Activated CD4-positive, alpha-beta T cell treated with anti-CD3 and anti-CD28 coated beads, Interleukin-10, Interleukin-2, amounts not matched to agents 100 ng/mL and 50 ng/mL, durations not matched to agents 16 hours and 8 hours (primary cell): ENCODE measurements around the gene DZANK1.
A peak's percentile ranks its signal among the peaks of the same experiment; 100 is the strongest.
"Not testable (repeated sequence)": the region's sequence is repeated elsewhere in the genome, so short reads cannot be mapped to it uniquely, and the experiment has no call there.

Experiments
- DNase-seq: peaks from one replicate; pipeline ENCODE4 v3.0.0-alpha.2; 2020

The DZANK1 gene

DNA sequence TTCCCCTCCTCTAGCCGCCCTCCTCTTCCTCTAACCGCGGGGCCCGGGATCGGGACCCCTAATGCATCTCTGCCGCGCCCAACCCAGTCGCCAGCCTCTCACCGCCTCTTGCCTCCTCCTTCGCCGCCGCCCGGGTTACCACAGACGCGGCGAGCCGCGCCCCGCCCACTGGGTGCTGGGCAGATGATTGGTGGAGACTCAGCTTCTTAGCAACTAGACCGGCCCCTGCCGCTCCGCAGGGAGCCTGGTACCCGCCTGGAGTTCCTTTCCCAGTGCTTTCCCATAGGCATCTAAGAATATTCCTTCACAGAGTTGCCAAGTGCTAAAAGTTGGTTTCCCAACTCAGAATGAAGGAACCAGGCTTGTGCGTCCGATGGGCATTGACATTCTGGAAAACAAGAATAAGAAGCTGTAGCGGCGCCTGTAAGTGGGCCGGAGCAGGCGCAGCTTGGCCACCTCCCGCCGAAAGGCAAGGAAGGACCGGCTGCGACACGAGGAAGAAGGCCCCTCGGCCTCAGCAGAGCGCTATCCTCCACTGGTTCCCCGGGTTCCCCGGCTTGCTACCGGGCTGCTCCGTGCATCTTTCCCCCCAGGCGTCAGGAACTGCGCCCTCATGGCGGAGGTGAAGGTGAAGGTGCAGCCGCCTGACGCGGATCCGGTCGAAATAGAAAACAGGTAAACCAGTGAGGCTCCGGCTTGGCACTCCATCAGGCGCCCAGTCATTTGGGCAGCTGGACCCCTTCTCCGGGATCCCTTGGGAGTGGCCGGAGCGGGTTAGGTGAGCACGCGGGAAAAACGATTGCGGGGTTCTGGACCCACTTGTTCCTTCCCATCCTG lies at the start of gene DZANK1, which contains the start of gene POLR3F:
DZANK1 (minus strand) TSS at position 137 of the 837 bp plus-strand sequence. CDS start 1,672 bp downstream, outside the sequence.
POLR3F (plus strand) TSS at position 497 of the 837 bp plus-strand sequence; CDS start at position 614, 117 bp downstream.
- peak; percentile 96 for DNase-seq

DNA sequence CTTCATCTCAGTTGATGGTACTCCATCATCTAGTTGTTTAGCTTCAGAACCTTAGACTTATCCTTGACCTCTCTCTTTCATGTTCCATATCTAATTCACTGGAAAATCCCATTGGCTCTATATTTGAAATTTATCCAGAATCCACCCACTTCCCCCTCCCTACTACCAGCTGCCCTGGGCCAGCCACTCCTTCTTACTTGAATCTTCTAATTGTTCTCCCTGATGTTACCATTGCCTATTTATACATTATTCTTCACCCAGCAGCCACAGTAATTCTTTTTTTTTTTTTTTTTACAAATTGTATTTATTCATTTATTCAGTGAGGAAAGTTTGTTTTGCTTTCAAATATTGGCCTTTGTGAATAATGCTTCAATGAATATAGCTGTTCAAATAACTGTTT lies 49.1 kb upstream of the DZANK1 start:
- no peak for DNase-seq

DNA sequence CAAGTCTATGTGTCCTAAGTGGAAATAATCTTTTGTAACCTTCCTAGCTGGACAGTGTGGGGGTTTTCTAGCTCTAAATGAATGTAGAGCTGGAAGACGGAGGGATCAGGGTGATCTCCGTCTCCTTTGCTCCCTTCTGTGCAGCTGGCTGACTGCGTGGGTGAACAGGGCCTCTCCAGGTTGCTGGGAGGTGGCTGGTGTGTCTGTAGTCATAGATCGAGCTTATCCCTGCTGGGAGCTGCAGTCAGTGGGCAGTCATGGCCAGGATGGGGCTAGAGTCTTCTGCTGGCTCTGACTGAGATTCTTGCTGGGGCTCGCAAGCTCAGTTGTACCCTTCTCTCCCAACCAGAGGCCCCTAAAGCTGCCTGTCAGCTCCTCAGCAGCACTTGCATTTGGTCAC lies 47.3 kb upstream of the DZANK1 start:
- DNase-seq = no peak

DNA sequence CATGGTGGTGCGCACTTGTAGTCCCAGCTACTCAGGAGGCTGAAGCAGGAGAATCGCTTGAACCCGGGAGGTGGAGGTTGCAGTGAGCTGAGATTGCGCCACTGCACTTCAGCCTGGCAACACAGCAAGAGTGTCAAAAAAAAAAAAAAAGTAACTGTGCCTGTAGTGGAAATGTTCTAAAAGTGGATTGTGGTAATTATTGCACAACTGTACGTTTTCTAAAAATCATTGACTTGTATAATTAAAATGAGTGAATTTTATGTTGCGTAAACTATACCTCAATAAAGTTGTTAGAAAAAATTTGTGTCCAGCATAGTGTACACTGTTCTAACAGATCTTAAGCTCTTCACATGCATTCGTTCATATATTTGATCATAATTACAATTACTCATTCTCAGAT lies 46.4 kb upstream of the DZANK1 start:
- no peak for DNase-seq

DNA sequence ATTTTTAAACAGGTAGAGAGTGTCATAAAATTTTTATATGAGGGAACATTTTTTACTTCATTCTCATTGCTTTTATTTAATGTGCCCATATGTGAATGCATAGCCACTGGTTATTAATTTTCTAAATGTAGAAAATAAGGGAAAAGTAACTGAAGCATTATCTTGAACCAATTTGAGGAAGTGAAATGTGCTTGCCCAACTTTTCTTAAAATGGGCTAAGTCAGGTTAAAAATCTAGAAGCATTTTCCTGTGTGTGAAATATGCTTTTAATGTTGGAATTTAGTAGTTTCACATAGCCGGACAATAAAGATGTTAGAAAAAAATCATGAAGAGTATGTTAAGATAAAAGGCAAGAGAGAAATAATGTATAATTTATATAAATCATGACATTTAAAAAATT lies 44.7 kb upstream of the DZANK1 start:
- no peak for DNase-seq

DNA sequence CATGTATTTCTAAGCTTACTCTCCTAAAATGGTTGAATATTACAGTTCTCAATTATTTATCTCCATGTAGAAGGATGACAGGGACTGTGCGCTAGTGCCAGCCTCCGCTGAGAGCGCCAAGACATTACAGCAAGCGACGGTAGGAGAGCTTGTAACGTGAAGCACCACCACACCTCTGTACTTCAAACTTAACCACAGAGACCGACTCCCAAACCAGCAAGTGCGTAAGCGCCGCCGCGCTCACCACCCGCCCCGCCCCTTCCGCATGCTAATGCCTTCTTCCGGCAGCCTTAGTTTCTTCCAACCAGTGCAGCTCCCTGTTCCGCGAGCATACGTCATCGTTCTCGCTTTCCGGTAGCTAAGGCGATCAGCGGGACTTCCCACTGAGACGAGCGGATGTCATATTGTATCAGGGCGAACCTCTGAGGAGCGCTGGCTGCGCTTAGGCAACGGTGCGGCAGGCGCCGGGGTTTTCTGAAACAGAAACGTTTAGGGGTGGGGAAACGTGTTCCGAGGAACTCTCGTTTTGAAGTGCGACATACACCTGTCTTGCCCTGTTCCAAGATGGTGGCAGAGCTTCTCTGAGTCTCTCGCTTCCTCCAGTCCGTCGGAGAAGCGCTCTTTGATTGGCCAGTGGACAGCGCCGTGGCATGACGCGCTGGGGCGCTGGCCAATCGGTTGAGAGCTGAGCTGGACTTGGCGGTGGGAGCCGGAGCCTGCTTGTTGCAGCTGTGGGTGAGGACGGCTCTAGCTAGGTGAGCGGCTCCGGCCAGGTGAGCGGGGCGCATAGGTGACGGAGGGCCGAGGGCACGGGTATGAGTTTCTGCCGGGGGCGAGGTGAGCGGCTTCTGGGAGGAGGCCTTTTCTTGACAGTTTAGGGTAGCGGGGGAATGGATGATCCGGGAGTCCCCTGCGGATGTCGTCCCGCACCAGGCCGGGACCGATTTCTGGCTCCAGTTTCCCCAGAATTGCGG lies 40.7 kb upstream of the DZANK1 start, which contains the start of gene SEC23B:
SEC23B (plus strand) TSS at position 723 of the 974 bp plus-strand sequence. CDS start 2,896 bp downstream, outside the sequence.
- peak; percentile 98 for DNase-seq

DNA sequence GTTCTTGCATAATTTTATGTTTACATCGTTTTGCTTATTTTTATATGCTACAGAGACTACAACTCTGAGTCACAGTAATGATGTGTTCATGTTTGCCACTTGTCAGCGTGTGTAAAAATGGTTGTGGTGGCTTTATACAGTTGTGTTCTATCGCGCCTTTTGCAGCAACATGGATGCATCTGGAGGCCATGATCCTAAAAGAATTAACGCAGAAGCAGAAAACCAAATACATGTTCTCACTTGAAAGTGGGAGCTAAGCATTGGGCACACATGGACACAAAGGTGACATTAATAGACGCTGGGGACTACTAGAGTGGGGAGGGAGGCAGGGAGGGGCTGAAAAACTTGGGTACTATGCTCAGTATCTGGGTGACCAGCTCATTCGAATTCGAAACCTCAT lies 39.9 kb upstream of the DZANK1 start:
- DNase-seq = peak; percentile 37

DNA sequence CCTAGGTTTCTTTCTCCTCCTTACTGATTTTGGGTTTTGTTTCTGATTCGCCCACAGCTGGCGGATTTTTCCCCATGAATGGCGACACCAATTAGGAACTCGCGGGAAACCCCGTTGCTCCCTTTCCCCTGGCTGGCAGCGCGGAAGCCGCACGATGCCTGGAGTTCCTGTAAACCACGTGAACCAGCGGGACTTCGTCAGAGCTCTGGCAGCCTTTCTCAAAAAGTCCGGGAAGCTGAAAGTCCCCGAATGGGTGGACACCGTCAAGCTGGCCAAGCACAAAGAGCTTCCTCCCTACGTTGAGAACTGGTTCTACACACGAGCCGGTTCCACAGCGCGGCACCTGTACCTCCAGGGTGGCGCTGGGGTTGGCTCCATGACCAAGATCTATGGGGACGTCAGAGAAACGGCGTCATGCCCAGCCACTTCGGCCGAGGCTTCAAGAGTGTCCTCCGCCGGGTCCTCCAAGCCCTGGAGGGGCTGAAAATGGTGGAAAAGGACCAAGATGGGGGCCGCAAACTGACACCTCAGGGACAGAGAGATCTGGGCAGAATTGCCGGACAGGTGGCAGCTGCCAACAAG lies 37.7 kb upstream of the DZANK1 start:
- DNase-seq = no peak

DNA sequence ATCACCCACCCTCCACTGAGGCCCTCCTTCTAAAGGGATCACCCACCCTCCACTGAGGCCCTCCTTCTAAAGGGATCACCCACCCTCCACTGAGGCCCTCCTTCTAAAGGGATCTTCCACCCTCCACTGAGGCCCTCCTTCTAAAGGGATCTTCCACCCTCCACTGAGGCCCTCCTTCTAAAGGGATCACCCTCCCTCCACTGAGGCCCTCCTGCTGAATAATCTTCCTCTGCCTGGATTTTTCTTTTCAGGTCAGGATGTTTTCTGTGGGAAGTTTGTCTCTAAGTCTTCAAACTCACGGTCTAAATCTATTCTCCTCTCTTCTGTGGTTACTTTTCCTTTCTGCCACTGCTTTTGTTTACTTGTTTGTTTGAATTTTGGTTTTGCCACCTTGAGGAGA lies 34.8 kb upstream of the DZANK1 start:
- not testable (repeated sequence) for DNase-seq

DNA sequence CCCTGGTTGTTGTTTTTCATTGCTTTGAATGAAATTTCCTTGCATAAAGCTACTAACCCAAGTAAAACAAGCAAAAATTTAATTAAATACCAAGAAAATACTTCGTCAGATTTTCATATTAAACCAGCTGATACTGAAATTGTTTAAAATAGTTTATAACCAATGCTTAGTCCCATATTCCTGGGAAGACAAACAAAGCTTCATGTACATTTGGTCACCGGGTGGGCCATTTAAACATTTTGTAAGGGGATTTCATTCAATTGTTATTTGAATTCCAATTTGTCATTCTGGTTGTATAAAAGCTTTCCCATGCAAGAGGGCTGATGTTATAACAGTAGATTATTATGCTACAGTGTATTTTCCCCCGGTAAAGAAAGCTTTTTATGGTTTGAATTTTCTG lies 30.8 kb upstream of the DZANK1 start:
- no peak for DNase-seq

DNA sequence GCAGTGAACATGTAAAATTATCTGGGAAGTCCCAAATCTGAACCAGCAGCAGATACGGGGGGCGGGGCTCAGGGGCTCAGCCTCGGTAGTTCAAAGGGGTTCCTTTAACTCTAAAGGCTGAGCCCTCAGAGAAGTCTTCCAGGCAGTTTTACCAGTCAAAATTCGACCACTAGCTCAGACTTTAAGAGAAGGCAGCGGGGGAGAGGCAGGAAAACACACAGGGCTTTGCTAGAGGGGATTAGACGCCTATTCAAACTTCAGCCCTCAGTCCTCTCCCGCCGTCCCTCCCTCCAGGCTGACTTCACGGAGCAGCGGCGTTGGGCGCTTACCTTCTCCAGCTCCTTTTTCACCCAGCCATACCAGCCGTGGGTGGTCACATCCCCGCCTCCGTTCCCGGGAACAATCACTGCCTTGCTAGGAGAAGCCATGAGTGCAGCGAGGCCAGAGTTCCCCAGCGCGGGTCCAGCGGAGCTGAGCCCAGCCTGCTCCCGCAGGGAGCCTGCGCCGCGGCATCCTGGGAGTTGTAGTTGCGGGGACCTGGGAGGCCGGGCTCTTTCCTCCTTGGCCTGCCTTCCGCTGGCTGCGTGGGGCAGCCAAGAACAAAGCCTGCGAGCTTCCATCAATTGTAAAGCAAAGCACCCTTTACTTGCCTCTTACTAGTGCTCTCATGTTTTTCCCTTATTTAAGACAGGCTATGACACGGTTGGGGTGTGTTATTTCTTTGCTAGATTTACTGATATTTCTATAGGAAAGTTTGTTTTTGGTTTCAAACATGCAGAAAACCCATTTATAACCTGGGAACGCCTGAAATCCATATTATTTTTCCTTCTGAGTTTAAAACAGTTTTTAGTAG lies 30.1 kb upstream of the DZANK1 start, which contains the start of gene RBBP9:
RBBP9 (minus strand) TSS at position 486 of the 853 bp plus-strand sequence; CDS start at position 428, 58 bp downstream.
- DNase-seq = peak; percentile 89

DNA sequence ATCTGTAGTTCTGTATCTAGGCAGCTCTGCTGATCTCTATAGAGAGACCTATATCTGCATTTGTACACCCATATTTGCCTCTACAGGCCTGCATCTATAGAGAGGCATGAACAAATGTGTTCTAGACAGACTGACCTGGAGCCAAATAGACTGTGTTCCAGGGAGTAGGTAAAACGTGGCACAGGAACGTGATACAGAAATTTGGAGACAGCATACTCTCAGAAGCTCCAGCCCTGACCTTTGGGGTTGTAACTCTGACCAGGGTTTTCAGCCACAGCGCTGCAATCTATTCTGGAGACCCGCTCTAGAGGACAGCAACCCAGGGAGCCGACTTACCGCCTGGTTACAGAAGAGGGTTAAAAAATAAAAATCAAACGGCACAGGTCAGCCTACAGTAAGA lies 29.2 kb upstream of the DZANK1 start:
- no peak for DNase-seq

DNA sequence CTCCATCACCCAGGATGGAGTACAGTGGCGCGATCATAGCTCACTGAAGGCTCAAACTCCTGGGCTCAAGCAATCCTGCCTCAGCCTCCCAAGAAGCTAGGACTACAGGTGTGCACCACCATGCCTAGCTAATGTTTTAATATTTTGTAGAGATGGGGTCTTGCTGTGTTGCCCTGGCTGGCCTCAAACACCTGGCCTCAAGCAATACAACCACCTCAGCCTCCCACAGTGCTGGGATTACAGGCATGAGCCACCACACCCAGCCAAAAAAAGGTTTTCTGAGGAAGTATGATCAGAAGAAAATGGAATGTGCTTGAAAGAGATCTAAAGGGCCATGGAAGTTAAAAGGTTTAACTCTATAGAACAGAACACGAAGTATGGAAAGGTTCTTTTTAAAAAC lies 21.5 kb upstream of the DZANK1 start:
- DNase-seq = no peak

DNA sequence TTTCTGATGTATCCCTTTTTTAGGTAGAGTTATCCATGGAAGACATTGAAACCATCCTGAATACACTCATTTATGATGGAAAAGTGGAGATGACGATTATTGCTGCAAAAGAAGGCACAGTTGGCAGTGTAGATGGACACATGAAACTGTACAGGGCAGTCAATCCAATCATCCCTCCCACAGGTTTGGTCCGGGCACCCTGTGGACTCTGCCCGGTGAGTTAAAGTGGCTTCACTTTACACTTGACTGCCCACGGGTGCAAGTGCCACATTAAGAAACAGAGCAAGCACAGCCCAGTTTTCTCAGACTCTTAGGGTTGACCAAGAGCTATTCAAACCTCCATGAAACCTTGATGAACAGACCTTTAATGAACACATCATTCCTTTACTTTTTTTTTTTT lies 14.8 kb upstream of the DZANK1 start:
- DNase-seq = no peak

DNA sequence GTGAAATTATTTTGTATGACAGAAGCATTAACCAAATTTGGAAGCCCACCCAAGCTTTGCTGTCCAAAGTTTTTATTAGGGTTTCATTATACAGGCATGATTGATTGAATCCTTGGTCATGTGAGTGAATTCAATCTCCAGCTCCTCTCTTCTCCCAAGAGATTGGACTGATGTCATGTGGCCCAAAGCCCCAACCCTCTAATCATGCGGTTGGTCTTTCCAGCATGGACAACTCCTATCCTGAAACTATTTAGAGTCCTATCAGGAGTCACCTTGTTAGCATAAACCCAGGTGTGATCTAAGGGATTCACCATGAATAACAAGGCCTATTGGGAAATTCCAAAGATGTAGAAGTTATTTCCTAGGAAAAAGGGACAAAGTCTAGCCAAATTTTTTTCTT lies 11.0 kb upstream of the DZANK1 start:
- DNase-seq = no peak

DNA sequence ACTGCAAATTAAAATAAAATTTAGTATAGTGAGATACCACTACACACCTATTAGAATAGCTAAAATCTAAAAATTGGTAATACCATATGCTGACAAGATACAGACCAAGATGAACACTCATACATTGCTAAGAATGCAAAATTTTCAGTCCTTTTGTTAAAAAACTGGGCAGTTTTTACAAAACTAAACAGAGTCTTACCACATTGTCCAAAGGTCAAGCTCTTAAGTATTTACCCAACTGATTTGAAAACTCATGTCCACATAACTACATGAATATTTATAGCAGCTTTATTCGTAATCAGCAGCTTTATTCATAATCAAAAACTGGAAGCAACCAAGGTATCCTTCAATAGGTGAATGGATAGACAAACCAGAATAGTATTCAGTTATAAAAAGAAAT lies 10.4 kb upstream of the DZANK1 start:
- DNase-seq = no peak

DNA sequence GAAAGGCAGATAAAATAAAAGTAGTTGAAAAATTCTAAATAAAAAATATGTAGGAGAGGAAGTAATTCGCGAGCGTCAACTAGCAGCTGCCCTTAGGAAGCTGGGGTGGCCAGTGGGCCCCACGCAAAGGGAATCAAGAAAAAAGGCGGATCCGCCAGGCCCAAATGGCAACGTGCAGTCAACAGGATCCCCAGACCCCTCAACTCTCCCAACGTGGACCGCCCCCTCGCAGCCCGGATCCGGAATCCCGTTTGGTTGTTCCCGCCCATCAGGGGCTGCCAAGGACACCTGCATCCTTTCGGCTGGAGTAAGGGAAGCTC lies 296 bp downstream of the DZANK1 start:
- no peak for DNase-seq

DNA sequence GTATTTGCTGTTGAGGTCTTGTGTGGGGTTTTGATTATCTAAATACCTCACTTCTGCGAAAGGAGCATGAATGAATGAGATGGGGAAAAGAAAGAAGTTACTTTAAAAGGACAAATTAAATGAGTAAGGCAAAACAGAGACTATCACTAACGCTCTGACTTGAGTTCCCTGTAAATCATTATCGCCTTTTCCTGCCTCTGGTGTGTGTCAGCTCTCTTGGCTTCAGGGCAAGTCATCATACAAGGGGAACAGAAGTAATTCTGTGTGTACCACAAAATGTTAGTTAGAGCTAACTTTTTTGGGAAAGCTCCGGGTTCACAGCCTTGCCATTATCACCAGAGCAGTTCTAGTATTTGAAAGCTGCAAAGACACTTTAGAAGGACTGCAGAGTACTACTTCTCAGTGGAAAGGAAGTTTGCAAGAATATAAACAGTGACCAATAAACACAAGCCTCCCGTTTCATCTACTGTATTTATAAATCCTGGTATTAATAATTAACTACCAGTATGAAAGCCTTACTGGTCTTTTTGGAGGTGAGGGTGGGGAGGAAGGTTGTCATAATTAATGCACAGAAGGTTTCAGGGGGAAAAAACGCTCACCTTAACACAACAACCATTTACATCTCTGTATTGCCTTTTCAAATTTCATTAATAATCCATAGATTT lies 1.2 kb downstream of the DZANK1 start:
- DNase-seq = no peak

DNA sequence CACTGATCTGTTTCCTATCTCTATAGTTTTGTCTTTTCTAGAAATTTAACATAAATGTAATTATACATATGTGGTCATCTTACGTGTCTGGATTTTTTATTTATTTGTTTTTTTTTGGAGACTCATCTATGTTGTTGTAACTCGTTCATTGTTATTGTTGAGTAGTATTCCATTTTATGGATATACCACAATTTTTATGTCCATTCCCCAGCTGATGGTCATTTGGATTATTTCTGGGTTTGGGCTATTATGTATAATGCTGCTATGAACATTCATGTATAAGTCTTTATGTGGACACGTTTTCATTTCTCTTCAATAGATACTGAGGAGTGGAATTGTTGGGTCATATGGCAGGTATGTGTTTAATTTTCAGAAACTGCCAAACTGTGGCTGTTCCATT lies 10.2 kb downstream of the DZANK1 start:
- DNase-seq = no peak

DNA sequence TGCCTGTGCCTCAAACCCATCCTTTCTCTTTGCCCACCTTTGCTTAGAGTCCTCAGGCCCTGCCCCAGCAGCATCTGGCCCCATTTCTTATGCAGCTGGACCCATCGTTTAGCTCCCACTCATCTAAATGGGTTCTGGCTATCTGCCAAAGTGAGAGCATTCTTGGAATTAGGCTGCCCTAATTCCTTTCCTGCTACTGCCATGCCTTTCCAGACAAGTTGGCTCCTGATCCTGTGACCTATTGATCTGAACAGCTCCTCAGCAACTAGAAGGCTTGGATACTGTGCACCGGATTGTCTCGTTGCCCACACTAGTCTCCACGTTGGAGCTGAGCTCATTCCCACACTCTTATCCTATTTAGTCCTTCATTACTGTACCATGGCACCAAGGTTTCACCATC lies 22.9 kb downstream of the DZANK1 start:
- no peak for DNase-seq

DNA sequence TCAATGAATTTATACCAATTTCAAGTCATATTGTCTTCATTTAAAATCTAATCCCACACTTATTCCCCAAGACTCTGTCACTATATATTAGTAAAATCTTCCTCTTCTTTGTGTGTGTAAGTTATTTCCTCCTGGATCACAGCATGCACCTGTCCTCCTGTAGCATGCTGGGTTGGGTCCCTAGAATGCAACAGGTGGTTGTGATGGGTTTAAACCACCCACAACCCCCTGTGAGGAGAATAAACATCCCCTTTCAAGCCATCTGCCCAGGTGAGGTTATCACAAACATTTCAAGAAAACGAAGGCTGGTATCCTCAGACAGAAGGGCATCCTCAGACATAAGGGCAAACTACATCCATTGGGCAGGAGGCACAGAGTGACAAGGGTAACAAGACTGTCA lies 26.4 kb downstream of the DZANK1 start:
- no peak for DNase-seq

DNA sequence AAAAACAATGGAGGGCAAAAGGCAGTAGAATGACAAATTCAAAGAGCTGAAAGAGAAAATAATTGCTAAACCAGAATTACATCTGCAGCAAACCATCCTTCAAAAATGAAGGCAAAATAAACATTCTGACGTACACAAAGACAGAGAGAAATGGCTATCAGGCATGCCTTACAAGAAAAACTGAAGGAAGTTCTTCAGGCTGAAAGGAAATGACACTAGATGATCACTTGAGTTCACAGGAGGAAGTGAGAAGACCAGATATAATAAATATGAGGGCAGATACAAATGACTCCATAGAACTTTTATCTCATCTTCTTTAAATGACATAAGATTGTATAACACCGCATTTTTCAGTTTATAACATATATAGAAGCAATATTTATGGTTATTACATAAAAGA lies 30.0 kb downstream of the DZANK1 start:
- DNase-seq = no peak
